Dendritic cell treated with granulocyte-macrophage colony-stimulating factor and Interleukin-4, amounts not matched to agents 40 ng/mL and 50 ng/mL, for 4 days (primary cell): Measurements from ENCODE around the gene ADARB1.
"Not testable (repeated sequence)": the region's sequence is repeated elsewhere in the genome, so short reads cannot be mapped to it uniquely, and the experiment has no call there.

Source experiments
- H3K27ac Mint-ChIP-seq: one replicate; pipeline ENCODE4 v1.8.0; 2022; ENCODE audit warnings: mild to moderate bottlenecking, mixed read lengths
- H3K27me3 Mint-ChIP-seq: one replicate; pipeline ENCODE4 v1.8.0; 2022; ENCODE audit warnings: mild to moderate bottlenecking, mixed read lengths
- H3K36me3 Mint-ChIP-seq: one replicate; pipeline ENCODE4 v1.8.0; 2022; ENCODE audit warnings: low read depth, mixed read lengths
- H3K4me1 Mint-ChIP-seq: one replicate; pipeline ENCODE4 v1.8.0; 2022; ENCODE audit warnings: low read depth, mixed read lengths
- H3K4me3 Mint-ChIP-seq: one replicate; pipeline ENCODE4 v1.8.0; 2022; ENCODE audit warnings: mild to moderate bottlenecking, moderate library complexity, mixed read lengths
- H3K9me3 Mint-ChIP-seq: one replicate; pipeline ENCODE4 v1.8.0; 2022; ENCODE audit warnings: mixed read lengths
- intact Hi-C: fragments of 100-400 bp; cut with micrococcal nuclease; formaldehyde crosslinking; loops from one replicate; pipeline ENCODE4 v1.15.0; 2022

Gene ADARB1, protein sequence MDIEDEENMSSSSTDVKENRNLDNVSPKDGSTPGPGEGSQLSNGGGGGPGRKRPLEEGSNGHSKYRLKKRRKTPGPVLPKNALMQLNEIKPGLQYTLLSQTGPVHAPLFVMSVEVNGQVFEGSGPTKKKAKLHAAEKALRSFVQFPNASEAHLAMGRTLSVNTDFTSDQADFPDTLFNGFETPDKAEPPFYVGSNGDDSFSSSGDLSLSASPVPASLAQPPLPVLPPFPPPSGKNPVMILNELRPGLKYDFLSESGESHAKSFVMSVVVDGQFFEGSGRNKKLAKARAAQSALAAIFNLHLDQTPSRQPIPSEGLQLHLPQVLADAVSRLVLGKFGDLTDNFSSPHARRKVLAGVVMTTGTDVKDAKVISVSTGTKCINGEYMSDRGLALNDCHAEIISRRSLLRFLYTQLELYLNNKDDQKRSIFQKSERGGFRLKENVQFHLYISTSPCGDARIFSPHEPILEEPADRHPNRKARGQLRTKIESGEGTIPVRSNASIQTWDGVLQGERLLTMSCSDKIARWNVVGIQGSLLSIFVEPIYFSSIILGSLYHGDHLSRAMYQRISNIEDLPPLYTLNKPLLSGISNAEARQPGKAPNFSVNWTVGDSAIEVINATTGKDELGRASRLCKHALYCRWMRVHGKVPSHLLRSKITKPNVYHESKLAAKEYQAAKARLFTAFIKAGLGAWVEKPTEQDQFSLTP

DNA sequence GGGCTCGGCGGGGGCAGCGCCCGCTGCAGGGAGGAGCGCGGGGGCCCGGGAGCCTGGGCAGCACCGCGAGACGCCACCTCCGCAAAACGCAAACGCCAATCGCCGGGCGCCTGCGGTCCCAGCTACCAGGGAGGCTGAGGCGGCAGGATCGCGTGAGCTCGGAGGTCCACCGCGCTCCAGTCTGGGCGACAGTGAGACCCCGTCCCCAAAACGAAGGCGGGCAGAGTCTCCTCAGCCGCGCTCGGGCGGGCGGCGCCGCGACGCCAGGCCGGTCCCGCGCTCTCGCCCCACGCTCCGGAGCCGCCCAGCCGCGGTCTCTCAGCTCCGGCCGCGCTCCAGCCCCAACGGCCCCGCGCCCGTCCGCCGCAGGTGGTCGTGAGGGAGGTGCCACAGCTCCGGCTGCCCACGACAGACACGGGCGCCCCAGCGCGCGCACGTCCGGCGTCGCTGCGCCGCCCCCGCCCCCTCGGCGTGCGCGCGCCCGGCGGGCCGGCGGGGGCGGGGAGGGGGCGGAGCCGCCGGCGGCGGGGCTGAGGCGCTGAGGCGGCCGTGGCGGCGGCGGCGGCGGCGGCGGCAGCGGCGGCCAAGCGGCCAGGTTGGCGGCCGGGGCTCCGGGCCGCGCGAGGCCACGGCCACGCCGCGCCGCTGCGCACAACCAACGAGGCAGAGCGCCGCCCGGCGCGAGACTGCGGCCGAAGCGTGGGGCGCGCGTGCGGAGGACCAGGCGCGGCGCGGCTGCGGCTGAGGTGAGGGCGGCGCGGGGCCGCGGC lies at the start of gene ADARB1:
TSS of gene ADARB1 (plus strand) at position 533 of the 770 bp plus-strand sequence. CDS start 97,077 bp downstream, outside the sequence.
- Mint-ChIP-seq H3K9me3 (no peaks in the 10 kb centered on the region), H3K36me3 (no peaks in the 10 kb centered on the region), H3K27me3 (peaks cover 26% of the 10 kb centered on the region), H3K4me3 (peak within 1 kb of the TSS; percentile 80), H3K27ac (peak within 1 kb of the TSS; percentile 5), H3K4me1 (peaks cover 36% of the 10 kb centered on the region)
- intact Hi-C loops = no loop called here

DNA sequence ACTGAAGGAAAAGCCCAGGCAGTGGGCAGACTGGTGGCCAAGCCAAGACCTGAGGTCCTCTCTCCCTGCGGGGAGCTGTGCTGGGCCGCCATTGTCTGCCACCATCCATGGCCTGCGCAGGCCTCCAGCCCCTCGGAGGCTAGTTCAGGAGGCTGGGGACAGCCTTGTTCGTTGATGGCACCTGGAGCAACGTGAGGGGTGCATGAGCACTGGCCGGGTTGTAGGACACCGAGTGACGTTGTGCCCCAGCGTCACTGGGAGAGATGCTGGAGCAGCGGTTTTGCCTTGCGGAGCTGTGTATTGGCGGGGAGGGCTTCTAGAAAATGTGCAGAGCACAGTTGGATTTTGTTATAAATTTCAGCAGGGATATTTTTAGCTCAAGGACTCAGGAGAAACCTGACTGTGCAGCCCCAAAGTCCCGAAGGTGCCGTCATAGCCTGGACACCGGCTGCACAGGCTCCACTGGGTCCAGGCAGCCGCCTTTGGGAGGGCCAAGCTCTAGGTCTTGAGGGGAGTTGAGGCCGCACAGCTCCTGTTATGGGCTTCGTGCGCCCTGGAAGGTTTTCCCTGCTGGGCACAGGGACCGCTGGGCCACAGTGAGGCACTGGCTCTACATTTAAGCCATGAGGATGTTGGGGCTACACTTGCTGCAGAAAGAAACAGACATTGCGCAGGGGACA lies 48.2 kb upstream of the ADARB1 start:
- intact Hi-C loops = no loop called here
- Mint-ChIP-seq H3K9me3 (peaks cover 8% of the 10 kb centered on the region), H3K4me1 (no peaks in the 10 kb centered on the region), H3K27ac (no peak overlapping the region), H3K27me3 (peaks cover 22% of the 10 kb centered on the region), H3K36me3 (no peaks in the 10 kb centered on the region), H3K4me3 (no peak overlapping the region)

DNA sequence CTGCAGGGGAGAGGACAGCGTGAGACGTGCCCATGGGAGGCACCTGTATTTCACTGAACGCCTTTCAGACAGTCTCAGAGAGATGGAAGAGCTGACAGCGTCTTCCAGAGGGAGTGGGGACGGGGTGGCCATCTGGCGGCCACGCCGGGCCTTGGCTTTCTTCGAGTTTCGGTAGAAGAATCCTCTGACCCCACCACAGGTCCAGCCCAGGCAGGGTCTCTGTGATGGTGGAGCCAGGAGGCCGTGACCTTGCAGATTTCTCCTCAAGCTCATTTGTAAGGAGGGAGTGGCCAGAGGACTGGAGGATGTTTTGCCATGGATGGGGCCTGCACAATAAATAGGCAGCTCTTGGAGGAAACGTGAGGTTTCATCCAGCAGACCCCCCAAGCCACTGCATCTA lies 47.6 kb upstream of the ADARB1 start:
- H3K36me3 Mint-ChIP-seq = no peaks in the 10 kb centered on the region
- H3K4me3 Mint-ChIP-seq = no peak overlapping the region
- H3K9me3 Mint-ChIP-seq = peaks cover 8% of the 10 kb centered on the region
- intact Hi-C loops = no loop called here
- H3K4me1 Mint-ChIP-seq = no peaks in the 10 kb centered on the region
- H3K27ac Mint-ChIP-seq = no peak overlapping the region
- H3K27me3 Mint-ChIP-seq = peaks cover 24% of the 10 kb centered on the region

DNA sequence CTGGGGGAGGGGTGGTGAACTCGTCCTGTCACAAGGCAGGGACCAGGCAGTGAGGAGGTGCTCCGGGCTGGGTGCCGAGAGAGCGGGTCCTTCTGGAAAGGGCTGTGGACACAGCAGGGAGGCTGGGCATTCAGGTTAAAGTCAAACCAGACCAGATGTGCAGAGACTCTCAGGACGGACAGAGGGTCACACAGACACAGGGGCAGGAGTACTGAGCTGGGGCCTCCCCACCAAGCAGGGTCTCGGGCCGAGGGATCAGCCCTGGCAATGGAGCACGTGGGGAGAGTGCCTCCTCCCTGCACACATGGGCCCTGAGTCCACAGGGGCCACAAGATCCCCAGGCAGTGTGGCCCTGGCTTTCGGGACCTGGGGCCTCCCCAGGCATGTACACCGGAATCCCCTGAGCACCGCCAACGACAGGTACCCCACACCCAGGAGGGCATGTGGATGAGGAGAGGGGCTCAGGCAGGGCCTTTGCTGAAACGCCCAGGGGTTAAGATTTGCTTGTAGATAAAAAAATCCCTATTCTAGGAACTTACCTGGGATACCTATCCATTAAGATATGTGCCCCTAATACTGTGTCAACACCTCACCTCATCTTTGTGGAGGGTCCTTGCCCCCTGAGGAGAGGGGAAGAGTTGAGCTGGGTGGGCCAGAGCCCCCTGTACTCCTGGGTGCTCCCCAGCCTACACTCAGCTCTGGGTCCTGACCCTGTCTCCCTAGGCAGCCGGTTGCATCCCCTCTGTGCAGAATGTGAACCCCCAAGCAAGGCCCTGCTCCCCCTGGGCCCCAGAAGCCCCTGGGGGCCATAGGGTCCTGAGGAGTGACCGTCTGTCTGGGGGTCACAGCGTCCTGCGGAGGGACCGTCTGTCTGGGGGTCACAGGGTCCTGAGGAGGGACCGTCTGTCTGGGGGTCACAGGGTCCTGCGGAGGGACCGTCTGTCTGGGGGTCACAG lies 46.9 kb upstream of the ADARB1 start:
- H3K36me3 Mint-ChIP-seq = no peaks in the 10 kb centered on the region
- intact Hi-C loops = no loop called here

DNA sequence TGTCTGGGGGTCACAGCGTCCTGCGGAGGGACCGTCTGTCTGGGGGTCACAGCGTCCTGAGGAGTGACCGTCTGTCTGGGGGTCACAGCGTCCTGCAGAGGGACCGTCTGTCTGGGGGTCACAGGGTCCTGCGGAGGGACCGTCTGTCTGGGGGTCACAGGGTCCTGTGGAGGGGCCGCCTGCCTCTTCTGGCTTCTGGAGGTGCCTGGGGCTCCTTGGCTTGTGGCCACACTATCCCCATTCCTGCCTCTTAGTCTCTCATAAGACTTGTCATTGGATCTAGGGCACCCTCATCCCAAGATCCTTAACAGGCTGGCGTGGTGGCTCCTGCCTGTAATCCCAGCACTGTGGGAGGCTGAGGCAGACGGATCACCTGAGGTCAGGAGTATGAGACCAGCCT lies 45.7 kb upstream of the ADARB1 start:
- intact Hi-C loops, H3K27ac Mint-ChIP-seq, H3K4me1 Mint-ChIP-seq, H3K4me3 Mint-ChIP-seq, H3K36me3 Mint-ChIP-seq, H3K9me3 Mint-ChIP-seq: not testable (repeated sequence)
- H3K27me3 Mint-ChIP-seq = peaks cover 17% of the 10 kb centered on the region

More for the DNA sequence above, 46.9 kb upstream of the ADARB1 start:
- no peak overlapping the region for H3K27ac Mint-ChIP-seq
- H3K9me3 Mint-ChIP-seq = peaks cover 8% of the 10 kb centered on the region
- no peaks in the 10 kb centered on the region for H3K4me1 Mint-ChIP-seq
- H3K4me3 Mint-ChIP-seq = no peak overlapping the region
- H3K27me3 Mint-ChIP-seq = peaks cover 20% of the 10 kb centered on the region

DNA sequence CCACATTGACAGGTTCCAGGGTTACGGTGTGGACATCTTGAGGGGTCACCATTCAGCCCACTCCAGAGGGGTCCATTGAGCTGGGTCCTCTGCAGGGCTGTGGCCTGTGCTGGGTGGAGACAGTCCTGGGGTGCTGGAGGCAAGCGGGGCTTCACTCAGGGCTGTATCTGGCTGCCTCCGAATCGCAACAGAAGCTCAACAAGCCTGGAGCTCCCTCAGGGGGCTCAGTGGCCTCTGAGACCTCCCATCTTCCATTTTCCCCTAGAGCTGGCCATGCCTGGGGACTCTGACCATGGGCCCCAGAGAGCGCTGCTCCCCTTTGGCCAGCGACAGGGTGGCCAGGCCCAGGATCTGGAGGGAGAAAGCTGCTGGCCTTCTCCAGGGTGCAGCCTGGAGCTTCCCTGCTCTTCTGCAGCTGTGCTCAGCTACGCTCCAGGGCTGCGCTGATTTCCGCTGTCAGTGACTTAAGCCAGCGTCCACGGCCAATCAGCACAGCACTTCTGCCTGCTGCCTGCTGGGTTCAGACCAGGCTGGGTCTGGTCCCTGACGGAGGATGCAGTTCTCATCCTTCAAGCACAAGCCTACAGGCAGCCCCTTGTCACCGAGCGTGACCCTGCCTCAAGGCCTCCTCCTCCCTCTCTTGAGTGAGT lies 45.0 kb upstream of the ADARB1 start:
- intact Hi-C loops = no loop called here
- Mint-ChIP-seq H3K27ac (no peak overlapping the region), H3K27me3 (peaks cover 17% of the 10 kb centered on the region), H3K36me3 (no peaks in the 10 kb centered on the region), H3K4me1 (peaks cover 6% of the 10 kb centered on the region), H3K9me3 (no peaks in the 10 kb centered on the region), H3K4me3 (no peak overlapping the region)

DNA sequence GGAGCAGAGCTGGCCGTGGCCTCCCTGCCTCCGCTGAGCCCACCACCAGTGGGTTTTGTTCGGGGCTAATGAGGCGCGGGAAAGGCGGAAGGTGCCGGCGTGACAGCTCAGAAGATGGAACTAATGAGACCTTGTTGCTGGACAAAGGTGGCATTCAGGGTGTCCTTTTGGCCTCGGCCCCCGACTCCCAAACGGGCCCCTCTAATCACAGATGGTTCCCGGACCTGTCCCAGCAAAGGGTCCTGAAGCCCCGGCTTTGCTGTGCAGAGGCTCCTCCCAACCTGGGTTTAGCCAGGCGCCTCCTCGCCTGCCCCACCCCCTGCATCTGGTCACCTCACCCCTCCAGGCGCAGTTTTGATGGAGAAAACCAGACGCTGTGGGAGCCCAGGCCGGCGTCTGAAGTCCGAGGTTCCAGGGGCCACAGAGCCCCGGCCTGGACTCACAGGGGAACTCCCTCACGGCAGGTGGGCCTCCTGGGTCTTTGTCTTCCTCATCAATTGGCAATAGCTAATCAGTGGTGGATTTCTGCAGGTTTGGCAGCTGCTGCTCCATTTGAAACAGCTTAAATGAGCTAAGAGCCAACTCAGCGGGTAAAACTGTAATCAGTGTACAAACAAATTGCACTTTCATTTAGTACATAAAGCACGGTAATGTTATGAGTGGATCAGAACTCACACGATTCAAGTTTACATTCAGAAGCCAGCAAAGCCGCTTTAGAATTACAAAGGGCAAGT lies 44.3 kb upstream of the ADARB1 start:
- intact Hi-C loops = no loop called here
- peaks cover 6% of the 10 kb centered on the region for H3K4me1 Mint-ChIP-seq
- H3K27ac Mint-ChIP-seq = no peak overlapping the region
- no peaks in the 10 kb centered on the region for H3K9me3 Mint-ChIP-seq
- no peaks in the 10 kb centered on the region for H3K36me3 Mint-ChIP-seq
- peaks cover 17% of the 10 kb centered on the region for H3K27me3 Mint-ChIP-seq
- no peak overlapping the region for H3K4me3 Mint-ChIP-seq

DNA sequence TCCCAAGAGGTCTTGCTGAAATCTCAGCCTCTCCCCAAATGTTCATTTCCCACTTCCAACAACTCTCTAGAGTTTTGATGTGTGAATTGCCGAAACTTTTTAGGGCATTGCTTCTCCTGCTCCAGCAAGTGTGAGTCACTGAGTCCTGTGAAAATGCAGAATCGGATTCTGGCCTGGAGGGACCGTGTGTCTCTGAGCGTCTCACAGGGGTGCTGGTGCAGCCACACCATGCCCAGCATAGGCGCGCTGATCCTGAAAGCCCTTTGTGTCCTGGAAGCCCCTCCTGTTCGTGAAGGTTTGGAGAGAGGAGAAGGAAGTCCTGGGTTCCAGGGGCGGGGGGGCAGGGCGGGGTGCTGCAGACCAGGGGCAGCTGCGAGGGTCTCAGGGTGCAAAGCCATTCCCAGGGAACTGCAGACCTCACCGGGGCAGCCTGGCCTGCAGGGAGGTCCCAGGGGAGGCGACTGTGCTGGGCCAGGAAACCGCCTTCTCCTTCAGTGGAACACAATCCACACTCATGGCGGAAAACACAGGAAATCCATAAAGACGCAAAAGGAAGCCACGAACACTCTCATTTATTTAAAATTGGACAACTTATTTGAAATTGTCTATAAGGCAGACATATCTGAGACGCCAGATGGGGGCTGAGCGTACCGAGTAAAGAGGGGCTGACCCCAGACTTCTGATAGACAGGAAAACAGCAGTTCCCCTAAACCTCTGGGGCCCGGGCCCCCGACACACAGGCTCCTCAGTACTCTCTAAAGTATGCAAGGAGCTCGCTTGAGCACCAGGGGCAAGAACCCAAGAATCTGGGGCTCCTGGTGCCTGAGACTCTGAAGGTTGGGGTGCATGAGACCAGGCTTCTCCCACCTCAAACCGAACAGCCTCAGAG lies 43.5 kb upstream of the ADARB1 start:
- no peaks in the 10 kb centered on the region for H3K36me3 Mint-ChIP-seq
- H3K4me1 Mint-ChIP-seq = peaks cover 6% of the 10 kb centered on the region
- no peak overlapping the region for H3K4me3 Mint-ChIP-seq
- peaks cover 17% of the 10 kb centered on the region for H3K27me3 Mint-ChIP-seq
- intact Hi-C loops = no loop called here
- H3K9me3 Mint-ChIP-seq = peaks cover 5% of the 10 kb centered on the region
- no peak overlapping the region for H3K27ac Mint-ChIP-seq

DNA sequence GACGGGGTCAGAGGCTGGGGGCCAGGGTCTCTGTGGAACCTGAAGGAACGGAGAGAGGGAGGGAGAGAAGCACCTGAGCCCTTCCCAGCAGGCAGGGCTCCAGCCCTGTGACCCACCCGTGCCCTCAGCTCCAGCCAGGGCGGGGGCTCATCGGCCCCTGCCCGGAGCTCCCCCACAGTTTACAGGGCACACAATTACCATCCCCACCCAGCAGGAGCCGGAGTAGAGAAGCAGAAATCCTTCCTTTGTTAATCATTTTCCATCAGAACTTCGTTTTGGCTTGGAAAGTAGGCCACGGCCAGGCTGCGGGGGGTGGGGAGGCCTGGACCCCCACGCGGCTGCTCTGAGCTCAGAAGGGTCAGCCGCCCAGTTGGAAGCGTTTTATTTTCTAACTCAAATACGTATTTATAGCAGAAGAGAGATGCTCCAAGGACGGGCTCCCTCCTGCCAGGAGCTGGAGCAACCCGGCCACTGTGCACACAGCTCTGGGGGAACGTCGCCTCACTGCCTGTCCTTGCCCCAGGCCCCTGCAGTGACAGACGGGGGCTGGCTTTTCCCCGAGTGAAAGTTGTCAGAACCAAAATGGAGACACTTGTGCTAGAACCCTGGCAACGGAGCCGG lies 42.7 kb upstream of the ADARB1 start:
- Mint-ChIP-seq H3K9me3 (peaks cover 10% of the 10 kb centered on the region), H3K36me3 (no peaks in the 10 kb centered on the region), H3K4me3 (no peak overlapping the region), H3K27ac (no peak overlapping the region), H3K4me1 (peaks cover 6% of the 10 kb centered on the region), H3K27me3 (peaks cover 17% of the 10 kb centered on the region)
- intact Hi-C loops = no loop called here

DNA sequence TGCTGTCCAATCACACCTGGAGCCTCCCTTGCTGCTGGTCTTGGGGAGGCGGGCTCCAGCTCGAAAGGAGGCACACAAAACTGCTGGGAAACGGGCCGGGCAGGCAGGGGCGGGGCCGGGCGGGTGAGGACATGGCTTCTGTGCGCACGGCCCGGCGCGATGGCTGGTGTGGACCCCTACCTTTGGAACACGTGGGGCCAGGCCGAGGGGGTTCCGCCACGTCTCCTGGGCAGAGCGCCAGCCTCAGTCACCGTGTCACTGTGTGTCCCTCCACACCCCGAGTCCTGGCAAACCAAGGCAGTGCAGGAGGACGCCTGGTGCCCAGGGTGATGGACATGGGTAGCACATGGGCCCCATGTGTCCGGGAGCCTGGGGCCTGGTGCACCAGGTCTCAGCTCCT lies 42.0 kb upstream of the ADARB1 start:
- Mint-ChIP-seq H3K27me3 (peaks cover 17% of the 10 kb centered on the region), H3K9me3 (peaks cover 16% of the 10 kb centered on the region), H3K4me1 (peaks cover 6% of the 10 kb centered on the region), H3K27ac (no peak overlapping the region), H3K36me3 (no peaks in the 10 kb centered on the region), H3K4me3 (no peak overlapping the region)
- intact Hi-C loops = no loop called here
